CD4-positive, alpha-beta T cell (primary cell): ENCODE measurements around the gene DTNBP1. TPM values are rescaled to one million over a fixed set of nuclear protein-coding genes. Genes with fewer than 3 reads are reported as not detected.

Source experiments
- ATAC-seq: fragments of 200-7000 bp; cut with Tn5 transposase; one replicate; pipeline ENCODE4 v1.10.0; 2022; ENCODE audit warnings: mild to moderate bottlenecking; ENCODE audit not compliant: poor library complexity
- CTCF ChIA-PET: fragments of 350-600 bp; sonication (Branson Sonifier 250); formaldehyde crosslinking; loops from one replicate; lab custom pipeline; 2021; ENCODE audit warnings: antibody characterized with exemption, inconsistent platforms; lab: Charles Lee
- POLR2A ChIA-PET: fragments of 350-600 bp; sonication (Branson Sonifier 250); formaldehyde crosslinking; loops from one replicate; lab custom pipeline; 2021; ENCODE audit warnings: antibody characterized with exemption, inconsistent platforms; lab: Charles Lee
- DNase-seq, 14 experiments: peaks; one replicate each; pipeline ENCODE4 v3.0.0-alpha.2; 2013 to 2020; ENCODE audit warnings: mixed read lengths in 2 of 14
- H3K27ac ChIP-seq, 2 donors: one replicate each; pipeline versions ENCODE4 v1.5.1 to v1.7.0; 2013; ENCODE audit warnings: low read length in 2 of 2, low read depth in 1 of 2, mild to moderate bottlenecking in 1 of 2
- H3K27me3 ChIP-seq, 2 experiments: 1 replicate in 1 of 2; 2 replicates in 1 of 2; pipeline versions ENCODE4 v1.6.1 to v1.7.0; 2013; ENCODE audit warnings: low read length in 2 of 2, control low read depth in 1 of 2, mild to moderate bottlenecking in 1 of 2, moderate library complexity in 1 of 2; ENCODE audit not compliant: insufficient read depth in 2 of 2, control insufficient read depth in 1 of 2
- H3K36me3 ChIP-seq: one replicate; pipeline ENCODE4 v1.6.1; 2013; ENCODE audit warnings: low read length, control low read depth; ENCODE audit not compliant: insufficient read depth
- H3K4me1 ChIP-seq: one replicate; pipeline ENCODE4 v1.6.1; 2013; ENCODE audit warnings: low read length, control low read depth; ENCODE audit not compliant: insufficient read depth
- H3K4me3 ChIP-seq: one replicate; pipeline ENCODE4 v1.5.1; 2013; ENCODE audit warnings: mild to moderate bottlenecking, low read length, moderate library complexity
- H3K9me3 ChIP-seq, 2 experiments: 1 replicate in 1 of 2; 2 replicates in 1 of 2; pipeline versions ENCODE4 v1.6.1 to v1.7.0; 2013; ENCODE audit warnings: low read length in 2 of 2, mild to moderate bottlenecking in 2 of 2, control low read depth in 1 of 2, moderate library complexity in 1 of 2; ENCODE audit not compliant: control insufficient read depth in 1 of 2, insufficient read depth in 1 of 2
- H3K27ac Mint-ChIP-seq: one replicate; pipeline ENCODE4 v1.8.0; 2020; ENCODE audit warnings: mixed read lengths
- H3K27me3 Mint-ChIP-seq: one replicate; pipeline ENCODE4 v1.8.0; 2021; ENCODE audit warnings: mixed read lengths
- H3K36me3 Mint-ChIP-seq: one replicate; pipeline ENCODE4 v1.8.0; 2021; ENCODE audit warnings: low read depth, mixed read lengths
- H3K4me1 Mint-ChIP-seq: one replicate; pipeline ENCODE4 v1.8.0; 2021; ENCODE audit warnings: low read depth, mixed read lengths
- H3K4me3 Mint-ChIP-seq: one replicate; pipeline ENCODE4 v1.8.0; 2020; ENCODE audit warnings: mild to moderate bottlenecking, mixed read lengths
- H3K9me3 Mint-ChIP-seq: one replicate; pipeline ENCODE4 v1.8.0; 2020; ENCODE audit warnings: mixed read lengths
- intact Hi-C, 2 experiments: fragments of 100-400 bp; cut with DNase I in 1 of 2; cut with micrococcal nuclease in 1 of 2; formaldehyde crosslinking; loops; one replicate each; pipeline versions ENCODE4 v1.15.1 to v1.9.0; 2023 to 2025; cut with DNase I, micrococcal nuclease
- total RNA-seq, 174 experiments: library from RNA in 2 of 174; stranded (reverse) in 2 of 174; gene quantifications; one replicate each; pipeline ENCODE4 v1.2.3 and lab custom pipeline; 2021 to 2026
- TF ChIP-seq, protein P1 (sequence below): fragments of 200-600 bp; IDR thresholded peaks from one replicate; pipeline ENCODE4 v1.8.0; 2022; ENCODE audit warnings: antibody characterized with exemption, mild to moderate bottlenecking

DTNBP1 gene
- total RNA-seq, 2 experiments from 2014 or later: 14.5 to 14.7 TPM

DNA sequence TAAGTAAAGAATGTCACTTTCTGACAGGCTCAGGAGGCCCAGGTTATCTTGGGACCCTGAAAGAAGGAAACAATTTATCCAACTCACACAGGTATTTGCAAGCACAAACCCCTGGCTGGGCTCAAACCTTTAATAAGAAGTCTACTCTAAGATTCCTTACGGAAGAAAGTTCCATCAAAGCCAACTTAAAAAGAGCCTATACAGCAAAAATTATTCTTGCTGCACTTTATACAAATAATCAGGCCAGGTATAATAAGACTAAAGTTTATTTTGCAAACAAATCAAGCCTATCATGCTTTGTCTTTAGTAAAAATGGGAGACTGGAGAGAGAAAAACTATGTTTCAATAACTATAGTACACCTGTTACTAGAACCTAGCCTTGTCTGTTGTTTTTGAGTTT lies 102.1 kb downstream of the DTNBP1 start:
- Histone ChIP-seq H3K27me3 (no peaks in the 10 kb centered on the region), H3K4me3 (no peak overlapping the region), H3K4me1 (no peaks in the 10 kb centered on the region), H3K9me3 (no peaks in the 10 kb centered on the region), H3K36me3 (no peaks in the 10 kb centered on the region), H3K27ac (no peak overlapping the region)
- CTCF ChIA-PET: no interaction called here
- intact Hi-C loops: no loop called here
- ATAC-seq (no peak), DNase-seq (no peak)
- POLR2A ChIA-PET: no interaction called here
- TF ChIP-seq, protein P1, sequence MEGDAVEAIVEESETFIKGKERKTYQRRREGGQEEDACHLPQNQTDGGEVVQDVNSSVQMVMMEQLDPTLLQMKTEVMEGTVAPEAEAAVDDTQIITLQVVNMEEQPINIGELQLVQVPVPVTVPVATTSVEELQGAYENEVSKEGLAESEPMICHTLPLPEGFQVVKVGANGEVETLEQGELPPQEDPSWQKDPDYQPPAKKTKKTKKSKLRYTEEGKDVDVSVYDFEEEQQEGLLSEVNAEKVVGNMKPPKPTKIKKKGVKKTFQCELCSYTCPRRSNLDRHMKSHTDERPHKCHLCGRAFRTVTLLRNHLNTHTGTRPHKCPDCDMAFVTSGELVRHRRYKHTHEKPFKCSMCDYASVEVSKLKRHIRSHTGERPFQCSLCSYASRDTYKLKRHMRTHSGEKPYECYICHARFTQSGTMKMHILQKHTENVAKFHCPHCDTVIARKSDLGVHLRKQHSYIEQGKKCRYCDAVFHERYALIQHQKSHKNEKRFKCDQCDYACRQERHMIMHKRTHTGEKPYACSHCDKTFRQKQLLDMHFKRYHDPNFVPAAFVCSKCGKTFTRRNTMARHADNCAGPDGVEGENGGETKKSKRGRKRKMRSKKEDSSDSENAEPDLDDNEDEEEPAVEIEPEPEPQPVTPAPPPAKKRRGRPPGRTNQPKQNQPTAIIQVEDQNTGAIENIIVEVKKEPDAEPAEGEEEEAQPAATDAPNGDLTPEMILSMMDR: no peak
- H3K9me3 Mint-ChIP-seq: no peaks in the 10 kb centered on the region
- peaks cover 13% of the 10 kb centered on the region for H3K4me1 Mint-ChIP-seq
- no peak overlapping the region for H3K27ac Mint-ChIP-seq
- H3K27me3 Mint-ChIP-seq: no peaks in the 10 kb centered on the region
- no peak overlapping the region for H3K4me3 Mint-ChIP-seq
- peaks cover 14% of the 10 kb centered on the region for H3K36me3 Mint-ChIP-seq

DNA sequence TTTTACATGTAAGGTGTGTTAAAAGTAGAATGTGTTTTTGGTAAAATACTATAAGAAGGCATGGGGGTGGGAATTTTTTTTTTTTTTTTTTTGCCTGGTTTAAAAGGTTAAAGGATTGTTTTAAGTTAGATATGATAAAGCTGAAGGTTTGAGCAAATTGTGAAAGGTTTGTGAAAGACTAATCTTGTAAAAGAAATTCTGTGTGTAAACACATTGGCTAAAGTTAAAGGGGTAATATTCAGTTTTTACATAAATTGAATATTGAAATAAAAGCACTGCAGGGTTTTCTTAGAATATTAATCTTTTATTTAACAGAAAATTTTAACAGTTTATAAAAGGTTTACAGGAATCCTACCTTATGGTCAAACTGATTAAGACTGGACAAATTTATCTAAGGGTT lies 105.7 kb downstream of the DTNBP1 start:
- H3K4me1 Mint-ChIP-seq: peaks cover 41% of the 10 kb centered on the region
- intact Hi-C loops: no loop called here
- Histone ChIP-seq H3K4me1 (no peaks in the 10 kb centered on the region), H3K4me3 (no peak overlapping the region), H3K27me3 (no peaks in the 10 kb centered on the region), H3K9me3 (no peaks in the 10 kb centered on the region), H3K27ac (no peak overlapping the region), H3K36me3 (no peaks in the 10 kb centered on the region)
- no peaks in the 10 kb centered on the region for H3K9me3 Mint-ChIP-seq
- CTCF ChIA-PET: no interaction called here
- no peak for ATAC-seq
- no peak for DNase-seq
- POLR2A ChIA-PET: no interaction called here
- no peak overlapping the region for H3K4me3 Mint-ChIP-seq
- H3K27ac Mint-ChIP-seq: no peak overlapping the region
- TF ChIP-seq, protein P1: no peak
- no peaks in the 10 kb centered on the region for H3K27me3 Mint-ChIP-seq
- H3K36me3 Mint-ChIP-seq: no peaks in the 10 kb centered on the region

DNA sequence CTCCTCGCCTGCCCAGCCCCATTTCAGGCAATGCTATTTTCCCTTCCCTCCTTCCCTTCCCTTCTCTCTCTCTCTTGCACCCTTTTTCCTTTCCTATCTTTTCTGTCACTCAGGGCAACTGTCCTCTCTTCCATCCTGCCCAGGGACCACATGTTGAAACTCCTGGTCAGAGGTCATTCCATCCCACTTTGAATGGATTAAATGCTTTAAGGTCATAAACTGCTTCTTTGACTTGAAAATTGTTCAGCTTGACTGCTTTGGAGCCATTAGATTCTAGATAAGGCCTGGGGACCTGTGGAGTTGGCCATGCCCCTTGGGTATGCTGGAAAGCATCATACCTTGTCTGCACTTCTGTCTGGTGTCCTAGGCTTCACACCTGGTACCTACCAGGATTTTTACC lies 106.1 kb downstream of the DTNBP1 start:
- TF ChIP-seq, protein P1: no peak
- CTCF ChIA-PET: no interaction called here
- Histone ChIP-seq H3K4me1 (no peaks in the 10 kb centered on the region), H3K36me3 (no peaks in the 10 kb centered on the region), H3K27ac (no peak overlapping the region), H3K9me3 (no peaks in the 10 kb centered on the region), H3K27me3 (no peaks in the 10 kb centered on the region), H3K4me3 (no peak overlapping the region)
- peaks cover 44% of the 10 kb centered on the region for H3K4me1 Mint-ChIP-seq
- H3K4me3 Mint-ChIP-seq: no peak overlapping the region
- H3K36me3 Mint-ChIP-seq: no peaks in the 10 kb centered on the region
- intact Hi-C loops: no loop called here
- no peaks in the 10 kb centered on the region for H3K27me3 Mint-ChIP-seq
- ATAC-seq: no peak
- POLR2A ChIA-PET: no interaction called here
- H3K27ac Mint-ChIP-seq: peak overlapping the region; percentile 31
- DNase-seq: no peak
- no peaks in the 10 kb centered on the region for H3K9me3 Mint-ChIP-seq
